Activated naive CD8-positive, alpha-beta T cell (primary cell): ENCODE results near the gene PPP2R5C.
"Not testable (repeated sequence)": the region's sequence is repeated elsewhere in the genome, so short reads cannot be mapped to it uniquely, and the experiment has no call there.

Experiments
- H3K27ac Mint-ChIP-seq: one replicate; pipeline ENCODE4 v1.8.0; 2021; ENCODE audit warnings: mixed read lengths
- H3K27me3 Mint-ChIP-seq: one replicate; pipeline ENCODE4 v1.8.0; 2021; ENCODE audit warnings: mixed read lengths
- H3K36me3 Mint-ChIP-seq: one replicate; pipeline ENCODE4 v1.8.0; 2021; ENCODE audit warnings: mixed read lengths
- H3K4me1 Mint-ChIP-seq: one replicate; pipeline ENCODE4 v1.8.0; 2021; ENCODE audit warnings: low read depth, mixed read lengths
- H3K4me3 Mint-ChIP-seq: one replicate; pipeline ENCODE4 v1.8.0; 2021; ENCODE audit warnings: mild to moderate bottlenecking, mixed read lengths
- H3K9me3 Mint-ChIP-seq: one replicate; pipeline ENCODE4 v1.8.0; 2021; ENCODE audit warnings: low read depth, mixed read lengths

Gene PPP2R5C

DNA sequence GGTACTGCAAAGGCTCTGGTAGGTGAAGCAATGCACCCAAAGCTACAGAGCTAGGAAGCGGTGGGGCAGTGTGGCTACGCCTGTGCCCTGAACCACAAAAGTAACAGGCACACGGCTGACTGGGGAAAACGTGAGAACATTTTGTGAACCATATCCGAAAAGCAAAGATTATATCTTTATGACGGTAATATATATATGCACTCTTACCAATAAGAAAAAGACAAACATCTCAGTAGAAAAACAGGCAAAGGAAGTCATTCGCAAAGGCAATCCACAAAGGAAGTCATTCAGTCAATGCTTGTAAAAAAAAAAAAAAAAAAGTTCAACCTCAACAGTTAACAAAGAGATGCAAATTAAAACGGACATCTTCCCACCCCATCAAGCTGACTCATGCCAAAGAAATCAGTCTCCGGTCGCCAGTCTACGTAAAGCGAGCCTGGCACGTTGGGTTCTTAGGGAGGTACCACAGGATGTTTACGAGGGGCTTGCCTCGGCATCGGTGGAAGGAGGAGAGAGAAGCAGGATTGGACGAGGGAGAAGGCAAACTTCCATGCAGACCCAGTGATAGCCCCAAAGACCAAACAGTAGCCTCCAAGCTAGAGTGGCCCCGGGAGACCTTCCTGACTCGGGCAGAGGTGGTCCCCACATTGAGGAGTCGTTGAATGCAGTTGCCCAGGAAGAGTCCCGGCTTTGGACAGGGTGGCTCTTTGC is 39.4 kb upstream of the PPP2R5C start:
- Mint-ChIP-seq H3K4me3 (peak overlapping the region; percentile 76), H3K27ac (peak overlapping the region; percentile 96), H3K27me3 (no peaks in the 10 kb centered on the region), H3K4me1 (peaks cover 42% of the 10 kb centered on the region), H3K9me3 (no peaks in the 10 kb centered on the region), H3K36me3 (no peaks in the 10 kb centered on the region)

DNA sequence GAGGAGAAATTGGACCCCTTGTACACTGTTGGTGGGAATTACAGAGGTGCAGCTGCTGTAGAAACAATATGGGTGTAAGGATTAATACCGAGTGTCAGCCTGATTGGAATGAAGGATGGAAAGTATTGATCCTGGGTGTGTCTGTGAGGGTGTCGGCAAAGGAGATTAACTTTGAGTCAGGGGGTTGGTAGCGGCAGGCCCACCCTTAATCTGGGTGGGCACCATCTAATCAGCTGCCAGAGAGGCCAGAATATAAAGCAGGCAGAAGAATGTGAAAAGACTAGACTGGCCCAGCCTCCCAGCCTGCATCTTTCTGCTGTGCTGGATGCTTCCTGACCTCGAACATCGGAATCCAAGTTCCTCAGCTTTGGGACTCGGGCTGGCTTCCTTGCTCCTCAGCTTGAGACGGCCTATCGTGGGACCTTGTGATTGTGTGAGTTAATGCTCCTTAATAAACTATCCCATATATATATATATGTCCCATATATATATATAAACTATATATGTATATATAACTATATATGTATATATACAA is 38.4 kb upstream of the PPP2R5C start:
- Mint-ChIP-seq H3K4me1 (peaks cover 52% of the 10 kb centered on the region), H3K27me3 (no peaks in the 10 kb centered on the region), H3K36me3 (no peaks in the 10 kb centered on the region), H3K27ac (peak overlapping the region; percentile 85), H3K4me3 (no peak overlapping the region), H3K9me3 (no peaks in the 10 kb centered on the region)

DNA sequence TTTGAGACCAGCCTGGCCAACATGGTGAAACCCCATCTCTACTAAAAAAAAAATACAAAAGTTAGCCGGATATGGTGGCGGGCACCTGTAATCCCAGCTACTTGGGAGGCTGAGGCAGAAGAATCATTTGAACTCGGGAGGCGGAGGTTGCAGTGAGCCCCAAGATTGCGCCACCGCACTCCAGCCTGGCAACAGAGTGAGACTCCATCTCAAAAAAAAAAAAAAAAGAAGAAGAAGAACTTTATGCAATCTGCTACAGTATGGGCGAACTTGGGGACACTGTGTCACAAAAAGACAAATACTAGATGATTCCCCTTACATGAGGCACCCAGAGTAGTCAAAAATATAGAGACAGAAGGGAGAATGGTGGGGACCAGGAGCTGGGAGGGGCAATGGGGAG is 35.9 kb upstream of the PPP2R5C start:
- H3K9me3 Mint-ChIP-seq, H3K27me3 Mint-ChIP-seq, H3K4me3 Mint-ChIP-seq, H3K36me3 Mint-ChIP-seq, H3K27ac Mint-ChIP-seq: not testable (repeated sequence)
- peaks cover 55% of the 10 kb centered on the region for H3K4me1 Mint-ChIP-seq

DNA sequence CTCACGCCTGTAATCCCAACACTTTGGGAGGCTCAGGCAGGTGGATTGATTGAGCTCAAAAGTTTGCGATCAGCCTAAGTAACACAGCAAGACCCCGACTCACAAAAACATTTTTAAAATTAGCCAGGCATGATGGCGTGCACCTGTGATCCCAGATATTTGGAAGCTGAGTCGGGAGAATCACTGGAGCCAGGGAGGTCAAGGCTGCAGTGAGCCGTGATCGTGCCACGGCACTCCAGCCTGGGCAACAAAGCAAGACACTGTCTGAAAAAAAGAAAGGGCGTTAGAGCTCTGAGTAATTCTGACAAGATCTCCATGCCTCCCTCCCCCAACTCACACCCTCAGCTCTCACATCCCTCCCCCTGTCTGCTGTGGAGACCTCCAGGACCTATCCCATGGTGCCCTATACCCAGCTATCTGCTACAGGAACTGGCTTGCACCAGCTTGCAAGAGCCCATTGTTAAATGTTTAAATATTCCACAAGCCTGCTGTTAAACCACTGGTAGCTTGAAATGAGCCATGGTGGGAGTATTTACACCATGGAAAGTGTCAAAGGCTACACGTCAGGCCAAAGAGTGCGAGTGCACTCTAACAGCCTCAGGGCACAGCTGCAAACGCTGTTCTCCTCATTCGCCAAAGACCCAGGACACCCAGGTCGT is 35.1 kb upstream of the PPP2R5C start:
- Mint-ChIP-seq H3K36me3 (no peaks in the 10 kb centered on the region), H3K27me3 (no peaks in the 10 kb centered on the region), H3K4me3 (no peak overlapping the region), H3K9me3 (peaks cover 6% of the 10 kb centered on the region), H3K4me1 (peaks cover 58% of the 10 kb centered on the region), H3K27ac (no peak overlapping the region)

DNA sequence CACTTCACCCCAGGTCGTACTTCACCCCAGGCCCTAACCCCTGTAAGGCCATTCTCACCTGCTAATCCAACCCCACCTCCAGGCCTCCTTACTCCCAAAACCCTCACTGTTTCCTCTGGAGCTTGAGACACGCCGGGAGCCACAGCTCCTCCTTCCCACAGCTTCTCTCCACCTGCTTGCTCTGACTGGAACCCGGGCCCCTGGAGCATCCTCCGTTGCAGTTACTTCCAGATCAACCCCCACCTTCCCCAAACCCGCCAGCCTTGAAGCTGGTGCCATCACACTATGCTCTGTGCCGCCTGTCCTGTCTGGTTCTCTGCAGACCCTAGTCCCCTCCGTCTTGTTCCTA is 34.6 kb upstream of the PPP2R5C start:
- Mint-ChIP-seq H3K4me3 (no peak overlapping the region), H3K9me3 (peaks cover 6% of the 10 kb centered on the region), H3K36me3 (no peaks in the 10 kb centered on the region), H3K27ac (no peak overlapping the region), H3K4me1 (peaks cover 61% of the 10 kb centered on the region), H3K27me3 (no peaks in the 10 kb centered on the region)

DNA sequence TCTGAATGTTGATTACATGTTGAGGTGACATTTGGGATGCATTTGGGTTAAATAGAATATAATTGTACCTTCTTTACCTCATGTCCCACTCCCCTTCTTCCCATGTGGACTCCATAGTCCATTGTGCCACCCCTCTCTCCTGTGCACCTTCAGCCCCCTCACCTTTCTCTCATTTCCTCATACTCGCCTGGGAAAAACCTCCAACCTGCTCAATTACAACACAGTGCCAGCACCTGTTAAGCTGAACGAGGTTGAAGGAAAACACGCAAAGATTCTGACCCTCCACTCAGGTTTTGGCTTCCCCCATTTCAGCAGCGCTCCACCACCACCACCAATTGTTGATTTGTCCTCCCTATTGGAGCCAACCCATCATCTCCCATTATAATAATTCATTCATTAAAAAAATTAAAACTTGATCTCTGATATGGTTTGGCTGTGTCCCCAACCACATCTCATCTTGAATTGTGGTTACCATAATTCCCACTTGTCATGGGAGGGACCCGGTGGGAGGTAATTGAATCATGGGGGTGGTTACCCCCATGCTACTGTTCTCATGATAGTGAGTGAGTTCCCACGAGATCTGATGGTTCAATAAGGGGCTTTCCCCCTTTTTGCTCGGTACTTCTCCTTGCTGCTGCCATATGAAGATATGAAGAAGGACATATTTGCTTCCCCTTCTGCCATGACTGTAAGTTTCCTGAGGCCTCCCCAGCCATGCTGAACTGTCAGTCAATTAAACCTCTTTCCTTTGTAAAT is 33.7 kb upstream of the PPP2R5C start:
- H3K36me3 Mint-ChIP-seq, result no peaks in the 10 kb centered on the region
- no peak overlapping the region for H3K4me3 Mint-ChIP-seq
- peaks cover 60% of the 10 kb centered on the region for H3K4me1 Mint-ChIP-seq
- H3K27ac Mint-ChIP-seq, result peak overlapping the region; percentile 12
- H3K9me3 Mint-ChIP-seq, result peaks cover 6% of the 10 kb centered on the region
- no peaks in the 10 kb centered on the region for H3K27me3 Mint-ChIP-seq

DNA sequence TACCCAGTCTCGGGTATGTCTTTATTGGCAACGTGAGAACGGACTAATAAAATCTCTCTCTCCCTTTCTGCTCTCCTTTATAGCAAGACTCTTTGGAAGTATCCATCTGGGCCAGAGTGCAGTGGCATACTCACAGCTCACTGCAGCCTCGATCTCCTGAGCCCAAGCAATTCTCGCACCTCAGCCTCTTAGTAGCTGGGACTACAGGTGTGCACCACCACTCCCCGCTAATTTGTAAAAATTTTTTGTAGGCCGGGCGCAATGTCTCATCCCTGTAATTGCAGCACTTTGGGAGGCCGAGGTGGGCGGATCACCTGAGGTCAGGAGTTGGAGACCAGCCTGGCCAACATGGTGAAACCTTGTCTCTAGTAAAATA is 33.2 kb upstream of the PPP2R5C start:
- Mint-ChIP-seq H3K27ac (peak overlapping the region; percentile 11), H3K9me3 (peaks cover 6% of the 10 kb centered on the region), H3K4me1 (peaks cover 59% of the 10 kb centered on the region), H3K4me3 (no peak overlapping the region), H3K27me3 (no peaks in the 10 kb centered on the region), H3K36me3 (no peaks in the 10 kb centered on the region)

DNA sequence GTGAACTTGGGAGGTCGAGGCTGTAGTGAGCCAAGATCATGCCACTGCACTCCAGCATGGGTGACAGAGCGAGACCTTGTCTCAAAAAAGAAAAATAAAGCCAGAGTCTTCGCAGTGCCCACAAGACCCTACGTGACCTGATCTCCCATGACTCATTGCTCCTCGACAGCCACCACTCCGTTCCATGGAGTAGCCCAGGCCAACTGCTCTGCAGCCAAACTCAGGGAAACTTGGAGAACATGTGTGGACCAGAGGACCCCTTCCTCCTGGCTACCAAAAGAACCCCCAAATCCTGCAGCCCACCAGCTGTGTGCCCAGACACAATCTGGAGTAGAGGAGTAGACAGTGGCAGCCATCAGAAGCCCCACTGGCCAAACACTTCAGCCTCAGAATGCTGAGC is 32.1 kb upstream of the PPP2R5C start:
- no peak overlapping the region for H3K4me3 Mint-ChIP-seq
- peaks cover 6% of the 10 kb centered on the region for H3K9me3 Mint-ChIP-seq
- peak overlapping the region; percentile 95 for H3K27ac Mint-ChIP-seq
- H3K4me1 Mint-ChIP-seq, result peaks cover 65% of the 10 kb centered on the region
- no peaks in the 10 kb centered on the region for H3K36me3 Mint-ChIP-seq
- H3K27me3 Mint-ChIP-seq, result no peaks in the 10 kb centered on the region

DNA sequence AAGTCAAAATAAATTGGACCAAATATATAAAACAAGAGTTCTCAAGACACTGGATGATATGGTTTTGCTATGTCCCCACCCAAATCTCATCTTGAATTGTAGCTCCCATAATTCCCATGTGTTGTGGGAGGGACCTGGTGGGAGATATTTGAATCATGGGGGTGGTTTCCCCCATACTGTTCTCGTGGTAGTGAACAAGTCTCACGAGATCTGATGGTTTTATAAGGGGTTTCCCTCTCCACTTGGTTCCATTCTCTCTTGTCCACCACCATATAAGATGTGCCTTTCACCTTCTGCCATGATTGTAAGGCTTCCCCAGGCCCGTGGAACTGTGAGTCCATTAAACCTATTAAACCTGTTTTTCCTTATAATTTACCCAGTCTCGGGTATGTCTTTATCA is 31.4 kb upstream of the PPP2R5C start:
- Mint-ChIP-seq H3K4me1 (peaks cover 65% of the 10 kb centered on the region), H3K27ac (peak overlapping the region; percentile 95)
- not testable (repeated sequence) for H3K4me3 Mint-ChIP-seq, H3K36me3 Mint-ChIP-seq, H3K9me3 Mint-ChIP-seq, H3K27me3 Mint-ChIP-seq

DNA sequence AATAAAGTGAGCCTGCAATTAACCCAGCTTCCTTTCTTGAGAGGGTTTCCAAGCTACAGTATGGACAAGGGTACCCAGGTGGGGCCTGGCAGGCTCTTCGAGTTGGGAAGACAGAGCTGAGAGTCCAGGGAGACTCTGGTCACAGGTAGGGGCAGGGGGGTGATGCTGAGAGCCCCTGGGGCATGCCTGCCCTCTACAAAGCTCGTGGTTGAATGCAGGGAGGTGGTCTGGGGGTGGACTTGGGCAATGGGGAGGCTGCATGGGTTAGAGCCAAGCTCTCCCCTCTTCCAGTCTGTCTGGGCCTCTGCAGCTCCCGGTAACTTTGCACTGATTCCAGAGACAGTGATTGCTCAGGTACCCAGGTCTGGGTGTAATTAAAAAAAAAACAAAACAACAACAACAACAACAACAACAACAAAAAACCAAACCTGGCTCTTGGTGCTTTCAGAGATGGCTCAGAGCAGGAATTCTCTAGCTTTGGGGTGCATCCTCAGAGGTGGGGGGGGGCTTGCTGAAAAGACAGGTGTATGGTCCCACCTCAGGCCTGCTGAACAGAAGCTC is 30.8 kb upstream of the PPP2R5C start:
- peaks cover 6% of the 10 kb centered on the region for H3K9me3 Mint-ChIP-seq
- no peaks in the 10 kb centered on the region for H3K27me3 Mint-ChIP-seq
- H3K4me1 Mint-ChIP-seq, result peaks cover 65% of the 10 kb centered on the region
- no peaks in the 10 kb centered on the region for H3K36me3 Mint-ChIP-seq
- peak overlapping the region; percentile 95 for H3K27ac Mint-ChIP-seq
- H3K4me3 Mint-ChIP-seq, result peak overlapping the region; percentile 77

DNA sequence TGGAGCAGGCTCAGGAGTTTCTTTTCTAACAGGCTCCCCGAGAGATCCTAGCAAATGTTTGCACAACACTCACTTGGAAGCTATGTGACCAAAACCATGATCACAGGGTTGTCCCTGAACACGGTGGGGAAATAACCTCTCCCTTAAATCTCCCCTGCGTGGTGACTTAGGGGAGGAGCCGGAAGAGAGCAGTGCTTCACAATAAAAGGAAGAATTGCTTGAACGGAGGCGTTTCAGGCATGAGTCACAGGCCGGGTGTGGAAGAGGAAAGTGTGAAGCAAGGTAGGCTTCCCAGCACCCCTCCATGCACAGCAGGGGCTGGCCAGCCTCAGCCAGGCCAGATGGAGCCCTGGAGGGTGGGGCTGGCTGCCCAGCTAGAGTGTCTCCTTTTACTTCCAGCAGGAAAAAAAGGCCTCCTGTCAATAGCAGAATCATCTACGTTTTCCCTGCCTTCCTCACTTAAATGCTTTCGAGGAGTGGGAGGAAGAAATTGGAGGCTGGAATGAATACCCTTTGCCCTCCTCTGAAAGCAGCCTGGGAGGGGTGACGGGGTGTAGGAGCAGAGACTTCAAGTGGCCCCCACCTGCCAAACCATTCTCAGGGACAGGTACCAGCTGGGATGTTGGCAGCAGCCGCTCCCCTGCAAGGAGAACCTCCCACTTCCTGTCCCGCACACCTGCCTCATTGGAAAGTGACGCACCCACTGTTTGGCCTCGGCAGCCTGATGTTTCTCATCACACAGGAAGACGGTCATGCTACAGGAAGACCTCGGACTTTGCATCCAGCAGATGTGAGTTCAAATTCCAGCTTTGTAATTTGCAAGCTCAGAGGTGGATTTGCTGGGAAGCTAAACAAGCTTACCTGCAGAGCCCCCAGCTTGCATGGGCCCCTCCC is 30.1 kb upstream of the PPP2R5C start:
- Mint-ChIP-seq H3K27me3 (no peaks in the 10 kb centered on the region), H3K36me3 (no peaks in the 10 kb centered on the region), H3K4me3 (peak overlapping the region; percentile 77), H3K4me1 (peaks cover 61% of the 10 kb centered on the region), H3K27ac (peak overlapping the region; percentile 95), H3K9me3 (peaks cover 6% of the 10 kb centered on the region)

DNA sequence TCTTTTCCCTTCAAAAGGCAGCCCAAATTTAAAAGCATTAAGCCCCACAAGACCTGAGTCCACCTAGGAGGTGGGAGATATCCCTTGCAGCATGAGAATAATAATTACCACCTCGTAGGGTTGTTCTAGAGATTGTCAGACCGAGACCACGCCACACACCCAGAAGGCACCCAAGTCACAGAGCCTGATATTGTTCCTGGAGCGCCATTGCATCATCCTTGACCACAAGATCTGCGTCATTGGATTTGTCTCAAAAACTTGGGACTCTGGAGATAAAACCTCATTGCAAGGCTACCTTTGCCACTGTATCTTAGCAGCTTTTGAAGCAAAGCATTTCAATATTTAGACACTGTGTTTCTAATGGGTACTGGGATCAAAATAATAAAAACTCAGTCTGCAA is 29.4 kb upstream of the PPP2R5C start:
- Mint-ChIP-seq H3K27me3 (no peaks in the 10 kb centered on the region), H3K36me3 (no peaks in the 10 kb centered on the region), H3K27ac (peak overlapping the region; percentile 95), H3K9me3 (peaks cover 6% of the 10 kb centered on the region), H3K4me3 (peak overlapping the region; percentile 77), H3K4me1 (peaks cover 57% of the 10 kb centered on the region)

DNA sequence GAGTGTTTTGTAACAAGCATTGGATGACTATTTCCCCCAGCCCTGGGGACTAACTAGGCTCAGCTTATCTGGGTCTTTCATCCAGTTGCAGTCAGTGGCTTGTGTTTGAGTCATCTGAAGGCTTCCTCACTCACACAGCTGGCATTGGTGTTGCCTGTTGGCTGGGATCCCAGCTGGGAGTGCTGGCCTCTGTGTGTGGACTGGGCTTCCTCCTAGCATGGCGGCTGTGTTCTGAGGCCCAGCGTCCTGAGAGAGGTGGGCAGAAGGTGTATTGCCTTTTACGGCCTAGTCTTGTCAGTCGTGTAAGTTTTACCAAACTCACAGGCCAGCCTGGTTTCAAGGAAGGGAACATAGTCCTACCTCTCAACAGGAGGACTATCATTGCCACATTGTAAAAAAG is 28.3 kb upstream of the PPP2R5C start:
- H3K27ac Mint-ChIP-seq, result no peak overlapping the region
- H3K27me3 Mint-ChIP-seq, result no peaks in the 10 kb centered on the region
- no peaks in the 10 kb centered on the region for H3K36me3 Mint-ChIP-seq
- H3K4me1 Mint-ChIP-seq, result peaks cover 53% of the 10 kb centered on the region
- H3K4me3 Mint-ChIP-seq, result no peak overlapping the region
- peaks cover 6% of the 10 kb centered on the region for H3K9me3 Mint-ChIP-seq

DNA sequence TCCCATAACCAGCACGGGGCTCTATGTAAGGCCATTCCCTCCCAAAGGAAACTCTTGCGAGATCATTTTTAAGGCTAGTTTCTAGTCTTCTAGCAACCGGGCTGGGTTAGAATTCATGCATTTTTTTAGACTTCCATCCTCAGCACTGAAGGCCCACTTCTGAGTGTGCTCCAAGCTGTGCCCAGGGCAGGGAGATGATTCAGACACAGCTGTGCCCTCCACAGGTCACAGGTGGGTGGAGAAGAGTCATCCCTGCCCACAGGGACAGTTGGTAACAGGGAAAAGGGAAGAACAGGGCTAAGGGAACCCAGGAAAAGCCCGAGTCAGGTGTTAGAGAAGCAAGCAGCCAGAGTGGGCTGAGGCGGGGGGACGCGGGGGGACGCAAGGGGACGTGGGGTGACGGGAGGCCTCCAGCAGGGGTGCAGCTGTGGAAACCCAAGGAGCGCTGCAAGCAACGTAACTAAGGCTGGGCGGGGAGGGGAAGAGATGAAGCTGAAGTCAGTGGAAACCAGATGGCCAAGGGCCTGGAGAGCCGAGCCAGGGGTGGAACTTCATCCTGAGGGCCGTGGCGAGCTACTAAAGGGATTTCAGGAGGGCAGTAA is 27.2 kb upstream of the PPP2R5C start:
- Mint-ChIP-seq H3K36me3 (no peaks in the 10 kb centered on the region), H3K4me3 (no peak overlapping the region), H3K27ac (no peak overlapping the region), H3K4me1 (peaks cover 52% of the 10 kb centered on the region), H3K27me3 (no peaks in the 10 kb centered on the region), H3K9me3 (peaks cover 6% of the 10 kb centered on the region)
